ENCODE measurements around the gene FNBP1. TPM values are rescaled to one million over a fixed set of nuclear protein-coding genes. Genes with fewer than 3 reads are reported as not detected.

Gene FNBP1
- total and polyA plus RNA-seq, 2 experiments from 2014 or later: 17.8 to 22.6 TPM

- Histone ChIP-seq H3K27me3 (replicated peaks; ENCODE audit: insufficient read depth) (no peaks in the 10 kb centered on the region), H3K9me2 (ENCODE audit: insufficient read depth) (no peaks in the 10 kb centered on the region), H3K9me3 (ENCODE audit: low read depth) (no peaks in the 10 kb centered on the region), H3K4me3 (no peak overlapping the region), H3F3A (ENCODE audit: insufficient read depth) (peaks cover 10% of the 10 kb centered on the region; the same call in 1 of the 2 replicates), H3K9ac (no peak overlapping the region), H3K4me2 (ENCODE audit: unreplicated experiment) (no peak overlapping the region), H4K20me1 (ENCODE audit: insufficient read depth) (no peaks in the 10 kb centered on the region), H3K27ac (no peak overlapping the region), H3K79me2 (ENCODE audit: insufficient read depth) (no peaks in the 10 kb centered on the region), H3K4me1 (ENCODE audit: insufficient read depth) (peaks cover 16% of the 10 kb centered on the region), H2AFZ (no peak overlapping the region), H3K36me3 (ENCODE audit: low read depth) (no peaks in the 10 kb centered on the region)
- in situ Hi-C loops (cut with MboI): loop anchor here (25.0 kb wide), 3 partner anchors 181 to 456 kb away; partner anchors contain the start of gene GPR107
- no peak for TF ChIP-seq EZH2 (IDR thresholded peaks at IDR 0.05; ENCODE audit: insufficient read depth, poor library complexity, severe bottlenecking)
- no peak for TF ChIP-seq EZH2phosphoT487 (IDR thresholded peaks at IDR 0.05; ENCODE audit: insufficient read depth, low read depth)
- WGBS, 2 experiments (ENCODE audit: low coverage in 1 of 2, low lambda C conversion rate in 2 of 2, missing lambda C conversion rate in 2 of 2): 85 to 87% methylated on average over 27 to 28 of the region's 28 CpGs
- no peak for DNase-seq
Observed at GRCh38 chr9:129880654-129881546, 162.1 kb downstream of the FNBP1 start.

DNA sequence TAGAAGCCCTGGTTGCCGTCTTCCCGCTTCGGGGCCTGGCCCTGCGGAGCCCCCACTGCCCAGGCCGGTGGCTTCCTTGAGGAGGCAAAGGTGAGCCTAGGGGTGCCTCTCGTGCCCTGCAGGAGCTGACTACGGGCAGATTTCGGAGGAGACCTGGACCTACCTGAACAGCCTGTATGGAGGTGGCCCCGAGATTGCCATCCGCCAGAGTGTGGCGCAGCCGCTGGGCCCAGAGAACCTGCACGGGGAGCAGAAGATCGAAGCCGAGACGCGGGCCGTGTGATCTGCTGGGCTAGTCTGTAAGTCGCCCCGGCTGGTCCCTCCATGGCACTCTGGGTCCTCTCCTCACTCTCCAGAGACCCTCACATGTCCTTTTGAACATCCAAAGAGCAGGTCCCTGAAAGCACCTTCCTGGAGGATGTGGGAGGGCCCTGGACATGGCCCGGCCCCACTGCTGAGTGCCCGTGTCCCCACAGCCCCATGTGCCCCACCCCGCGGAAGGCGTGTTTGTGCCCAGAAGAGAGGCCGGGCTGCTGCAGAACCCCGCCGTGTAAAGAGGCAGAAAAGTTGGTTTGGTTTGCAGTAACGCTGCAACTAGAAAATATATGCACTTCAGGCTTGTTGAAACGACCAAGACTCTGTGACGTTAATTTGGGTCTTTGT is 162.9 kb downstream of the FNBP1 start:
- WGBS, 2 experiments (ENCODE audit: low coverage in 1 of 2, low lambda C conversion rate in 2 of 2, missing lambda C conversion rate in 2 of 2): 89 to 94% methylated on average over 29 to 31 of the region's 31 CpGs
- no peak for DNase-seq

DNA sequence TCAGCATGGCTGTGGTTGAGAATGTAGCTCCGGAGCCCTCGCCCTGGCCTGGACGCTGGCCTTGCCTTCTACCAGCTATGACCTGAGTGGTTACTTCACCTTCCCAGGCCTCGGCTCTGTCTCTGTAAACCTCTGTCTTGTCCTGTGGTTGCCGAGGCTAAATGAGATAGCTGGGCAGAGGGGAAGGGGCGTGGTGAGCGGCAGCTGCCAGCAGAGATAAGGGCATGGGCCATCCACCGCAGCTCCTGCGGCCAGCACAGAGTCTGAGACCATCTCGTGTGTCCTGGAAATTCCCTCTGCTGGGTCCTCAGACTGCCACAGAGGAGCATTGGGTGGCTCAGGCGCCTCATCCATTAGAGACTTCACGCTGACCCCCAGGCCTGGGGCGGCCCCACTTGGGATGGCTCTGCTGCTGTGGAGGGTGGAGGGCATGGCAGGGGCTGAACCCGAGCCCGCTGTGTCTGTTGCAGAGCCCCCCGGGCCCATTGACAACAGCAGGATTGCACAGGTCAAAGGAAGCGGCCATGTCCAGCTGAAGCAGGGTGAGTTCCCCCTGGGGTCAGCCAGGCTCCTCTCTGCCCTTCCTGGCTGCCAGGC is 163.8 kb downstream of the FNBP1 start:
- H4K20me1 ChIP-seq (ENCODE audit: insufficient read depth): no peaks in the 10 kb centered on the region
- 93 to 94% methylated on average over 17 of the region's 17 CpGs for WGBS, 2 experiments (ENCODE audit: low coverage in 1 of 2, low lambda C conversion rate in 2 of 2, missing lambda C conversion rate in 2 of 2)
- H3K9ac ChIP-seq: no peak overlapping the region
- no peaks in the 10 kb centered on the region for H3K9me2 ChIP-seq (ENCODE audit: insufficient read depth)
- in situ Hi-C loops (cut with MboI): loop anchor here (25.0 kb wide), 3 partner anchors 183 to 458 kb away; partner anchors contain the start of gene GPR107
- H3K79me2 ChIP-seq (ENCODE audit: insufficient read depth): no peaks in the 10 kb centered on the region
- H3K27ac ChIP-seq: no peak overlapping the region
- no peak for TF ChIP-seq EZH2phosphoT487 (IDR thresholded peaks at IDR 0.05; ENCODE audit: insufficient read depth, low read depth)
- no peak for TF ChIP-seq EZH2 (IDR thresholded peaks at IDR 0.05; ENCODE audit: insufficient read depth, poor library complexity, severe bottlenecking)
- H3K36me3 ChIP-seq (ENCODE audit: low read depth): no peaks in the 10 kb centered on the region; the same call in 1 of the 2 replicates
- no peaks in the 10 kb centered on the region for H3K27me3 ChIP-seq (replicated peaks; ENCODE audit: insufficient read depth)
- H3K4me1 ChIP-seq (ENCODE audit: insufficient read depth): peaks cover 4% of the 10 kb centered on the region
- no peak overlapping the region for H3K4me2 ChIP-seq (ENCODE audit: unreplicated experiment)
- H3K4me3 ChIP-seq: no peak overlapping the region
- no peak for DNase-seq
- H3F3A ChIP-seq (ENCODE audit: insufficient read depth): no peaks in the 10 kb centered on the region
- H2AFZ ChIP-seq: no peak overlapping the region
- no peaks in the 10 kb centered on the region for H3K9me3 ChIP-seq (ENCODE audit: low read depth)

More for the DNA sequence above, 162.9 kb downstream of the FNBP1 start:
- H3K27ac ChIP-seq: no peak overlapping the region
- no peaks in the 10 kb centered on the region for H3K27me3 ChIP-seq (replicated peaks; ENCODE audit: insufficient read depth)
- H3K9ac ChIP-seq: no peak overlapping the region
- H3K36me3 ChIP-seq (ENCODE audit: low read depth): no peaks in the 10 kb centered on the region; the same call in 1 of the 2 replicates
- no peaks in the 10 kb centered on the region for H3K9me3 ChIP-seq (ENCODE audit: low read depth)
- no peaks in the 10 kb centered on the region for H3K9me2 ChIP-seq (ENCODE audit: insufficient read depth)
- in situ Hi-C loops (cut with MboI): loop anchor here (25.0 kb wide), 3 partner anchors 182 to 457 kb away; partner anchors contain the start of gene GPR107
- H3K4me3 ChIP-seq: no peak overlapping the region
- no peak overlapping the region for H2AFZ ChIP-seq
- no peak overlapping the region for H3K4me2 ChIP-seq (ENCODE audit: unreplicated experiment)
- H4K20me1 ChIP-seq (ENCODE audit: insufficient read depth): no peaks in the 10 kb centered on the region
- TF ChIP-seq EZH2 (IDR thresholded peaks at IDR 0.05; ENCODE audit: insufficient read depth, poor library complexity, severe bottlenecking): no peak
- H3K4me1 ChIP-seq (ENCODE audit: insufficient read depth): peaks cover 12% of the 10 kb centered on the region
- no peaks in the 10 kb centered on the region for H3K79me2 ChIP-seq (ENCODE audit: insufficient read depth)
- peaks cover 6% of the 10 kb centered on the region; the same call in 1 of the 2 replicates for H3F3A ChIP-seq (ENCODE audit: insufficient read depth)

DNA sequence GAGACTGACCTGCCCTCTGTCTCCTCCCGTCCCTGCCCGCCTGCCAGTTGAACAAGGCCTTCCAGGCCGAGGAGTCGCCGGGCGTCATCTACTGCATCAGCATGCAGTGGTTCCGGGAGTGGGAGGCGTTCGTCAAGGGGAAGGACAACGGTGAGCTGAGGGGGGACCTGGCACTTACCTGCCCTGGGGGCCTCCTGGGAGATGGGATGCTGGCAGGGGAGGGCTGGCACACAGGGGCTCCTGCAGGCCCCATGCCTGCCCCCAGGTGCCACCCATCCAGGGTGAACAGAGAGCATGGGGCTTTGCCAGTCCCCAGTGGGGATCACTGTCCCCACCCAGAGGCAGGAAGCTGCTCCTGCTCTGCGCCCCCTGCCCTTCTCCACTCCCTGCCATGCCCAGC is 164.7 kb downstream of the FNBP1 start:
- H4K20me1 ChIP-seq (ENCODE audit: insufficient read depth): no peaks in the 10 kb centered on the region
- no peak overlapping the region for H2AFZ ChIP-seq
- H3K27ac ChIP-seq: no peak overlapping the region
- TF ChIP-seq EZH2 (IDR thresholded peaks at IDR 0.05; ENCODE audit: insufficient read depth, poor library complexity, severe bottlenecking) (no peak), EZH2phosphoT487 (IDR thresholded peaks at IDR 0.05; ENCODE audit: insufficient read depth, low read depth) (no peak)
- WGBS, 2 experiments (ENCODE audit: low coverage in 1 of 2, low lambda C conversion rate in 2 of 2, missing lambda C conversion rate in 2 of 2): 95 to 98% methylated on average over 11 of the region's 11 CpGs
- H3K4me2 ChIP-seq (ENCODE audit: unreplicated experiment): no peak overlapping the region
- no peaks in the 10 kb centered on the region; the same call in 1 of the 2 replicates for H3K36me3 ChIP-seq (ENCODE audit: low read depth)
- no peak overlapping the region for H3K4me3 ChIP-seq
- no peaks in the 10 kb centered on the region for H3K4me1 ChIP-seq (ENCODE audit: insufficient read depth)
- H3K9me3 ChIP-seq (ENCODE audit: low read depth): no peaks in the 10 kb centered on the region
- no peaks in the 10 kb centered on the region for H3K27me3 ChIP-seq (replicated peaks; ENCODE audit: insufficient read depth)
- no peaks in the 10 kb centered on the region for H3F3A ChIP-seq (ENCODE audit: insufficient read depth)
- DNase-seq: no peak
- no peaks in the 10 kb centered on the region for H3K9me2 ChIP-seq (ENCODE audit: insufficient read depth)
- in situ Hi-C loops (cut with MboI): loop anchor here (25.0 kb wide), 3 partner anchors 184 to 459 kb away; partner anchors contain the start of gene GPR107
- no peak overlapping the region for H3K9ac ChIP-seq
- no peaks in the 10 kb centered on the region for H3K79me2 ChIP-seq (ENCODE audit: insufficient read depth)

Data from GM23248 (cell line).